Measurements from ENCODE around the gene OR3A1. TPM values are rescaled to one million over a fixed set of nuclear protein-coding genes. Genes with fewer than 3 reads are reported as not detected.
"Not testable (repeated sequence)": the region's sequence is repeated elsewhere in the genome, so short reads cannot be mapped to it uniquely, and the experiment has no call there.

The OR3A1 gene
- total RNA-seq, result under 1 TPM; 0.50 to 0.51 TPM

GRCh38 chr17:3298260-3298659 is at the start of gene OR3A1:
Gene OR3A1 (minus strand): TSS chr17:3298360. CDS start chr17:3292582, 5,778 bp downstream.
- ChIA-PET CTCF (no interaction called here), POLR2A (no interaction called here)

- CTCF ChIA-PET, POLR2A ChIA-PET: not testable (repeated sequence)
These were observed 44.6 kb upstream of the OR3A1 start for GRCh38 chr17:3342782-3343181.

DNA sequence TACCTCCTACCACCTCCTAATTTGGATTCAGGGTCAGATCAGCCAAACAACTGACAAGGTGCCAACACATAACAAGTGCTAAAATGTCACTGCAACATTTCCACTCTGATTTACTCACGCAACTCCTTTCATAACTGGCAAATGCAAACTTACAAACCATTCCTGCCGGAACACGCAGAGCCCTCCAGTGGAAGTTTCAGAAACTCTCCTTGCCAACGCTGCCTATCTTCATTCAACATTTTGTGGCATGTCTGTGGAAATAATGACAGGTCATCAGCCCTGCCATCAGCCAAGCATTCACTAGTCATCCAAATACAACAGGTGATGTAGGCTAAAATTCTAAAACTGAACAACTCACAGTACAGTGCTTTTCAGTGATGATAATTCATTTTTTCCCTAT is 37.7 kb upstream of the OR3A1 start:
- ChIA-PET CTCF (no interaction called here), POLR2A (no interaction called here)

GRCh38 chr17:3318336-3318735 is 20.2 kb upstream of the OR3A1 start:
- POLR2A ChIA-PET, result no interaction called here
- CTCF ChIA-PET, result no interaction called here

GRCh38 chr17:3316836-3317235 is 18.7 kb upstream of the OR3A1 start:
- ChIA-PET POLR2A (no interaction called here), CTCF (no interaction called here)

DNA sequence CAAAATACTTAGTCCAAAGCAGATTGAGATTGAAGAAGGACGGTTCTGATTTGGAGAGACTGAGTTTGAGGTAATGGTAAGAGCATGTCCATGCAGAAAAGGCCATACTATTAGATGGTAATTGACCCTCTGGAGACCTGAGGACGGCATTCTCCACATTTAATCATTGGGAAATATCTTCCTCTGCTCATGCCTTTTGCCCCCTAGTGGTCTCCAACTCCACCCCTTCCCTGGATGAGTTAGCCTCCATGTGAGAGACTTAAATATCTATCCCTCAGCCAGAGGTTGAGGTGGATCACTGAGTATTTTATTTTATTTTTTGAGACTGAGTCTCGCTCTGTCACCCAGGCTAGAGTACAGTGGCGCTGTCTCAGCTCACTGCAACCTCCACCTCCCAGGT is 10.4 kb upstream of the OR3A1 start:
- POLR2A ChIA-PET, result no interaction called here
- CTCF ChIA-PET, result no interaction called here

DNA sequence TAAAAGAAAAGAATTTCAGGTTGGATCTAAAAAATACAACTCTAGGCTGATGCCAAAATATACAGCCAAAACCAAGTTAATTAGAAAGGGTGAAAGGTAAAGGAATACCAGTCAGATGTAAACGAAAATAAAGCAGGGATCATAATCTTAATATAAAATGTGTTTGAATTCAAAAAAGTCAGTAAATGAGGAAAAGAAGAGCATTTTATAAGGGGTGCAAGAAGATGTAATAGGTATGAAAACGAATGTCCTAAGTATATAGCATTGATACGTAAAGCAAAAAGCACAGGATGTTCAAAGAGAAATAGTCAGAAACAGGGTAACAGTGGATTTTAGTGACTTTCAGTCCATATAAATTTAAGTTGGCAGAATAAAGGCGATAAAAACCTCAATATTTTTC is 2.5 kb downstream of the OR3A1 start:
- ChIA-PET CTCF (no interaction called here), POLR2A (no interaction called here)

DNA sequence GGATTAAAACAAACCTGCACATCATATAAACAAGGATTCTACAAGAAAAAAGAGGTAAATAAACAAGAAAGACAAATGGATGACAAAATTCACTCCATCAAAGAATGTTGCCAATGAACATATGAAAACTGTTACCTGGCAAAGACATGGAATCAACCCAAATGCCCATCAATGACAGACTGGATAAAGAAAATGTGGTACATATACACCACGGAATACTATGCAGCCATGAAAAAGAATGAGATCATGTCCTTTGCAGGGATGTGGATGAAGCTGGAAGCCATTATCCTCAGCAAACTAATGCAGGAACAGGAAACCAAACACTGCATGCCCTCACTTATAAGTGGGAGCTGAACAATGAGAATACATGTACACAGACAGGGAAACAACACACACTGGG is 4.6 kb downstream of the OR3A1 start:
- POLR2A ChIA-PET, CTCF ChIA-PET: not testable (repeated sequence)

DNA sequence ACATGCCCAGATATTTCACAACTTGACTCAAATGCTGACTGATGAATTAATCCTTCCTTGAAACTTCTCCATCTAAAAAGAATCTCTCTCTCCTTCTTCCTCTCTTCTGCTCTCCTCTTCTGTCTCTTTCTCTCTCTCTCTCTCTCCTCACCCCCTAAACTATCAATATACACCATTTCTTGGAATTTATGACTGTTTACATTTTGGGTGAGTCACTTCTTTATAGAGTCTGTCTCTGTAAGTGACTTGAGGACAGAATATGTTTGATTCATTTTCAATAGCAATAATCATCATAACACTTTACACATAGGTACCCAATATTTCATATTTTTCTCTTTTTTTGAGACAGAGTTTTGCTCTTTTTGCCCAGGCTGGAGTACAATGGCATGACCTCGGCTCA is 15.3 kb downstream of the OR3A1 start:
- ChIA-PET CTCF (no interaction called here), POLR2A (no interaction called here)

DNA sequence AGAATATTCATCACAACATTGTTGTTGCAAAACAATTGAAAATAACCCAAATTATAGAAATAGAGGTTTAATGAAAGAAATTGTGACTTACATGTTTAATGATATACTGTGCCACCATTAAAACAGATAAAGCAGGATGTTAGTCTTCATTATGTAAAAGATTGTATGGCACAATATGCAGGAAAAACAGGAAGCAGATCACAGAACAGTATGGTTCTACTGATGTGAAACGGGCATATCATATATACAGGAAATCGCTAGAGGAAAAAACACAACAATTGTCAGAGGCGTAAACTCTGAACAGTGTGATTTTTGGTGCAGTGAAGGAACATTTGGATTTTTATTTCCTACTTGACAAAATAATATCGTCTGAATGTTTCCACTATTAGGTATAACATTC is 22.0 kb downstream of the OR3A1 start:
- POLR2A ChIA-PET, result no interaction called here
- CTCF ChIA-PET, result no interaction called here

DNA sequence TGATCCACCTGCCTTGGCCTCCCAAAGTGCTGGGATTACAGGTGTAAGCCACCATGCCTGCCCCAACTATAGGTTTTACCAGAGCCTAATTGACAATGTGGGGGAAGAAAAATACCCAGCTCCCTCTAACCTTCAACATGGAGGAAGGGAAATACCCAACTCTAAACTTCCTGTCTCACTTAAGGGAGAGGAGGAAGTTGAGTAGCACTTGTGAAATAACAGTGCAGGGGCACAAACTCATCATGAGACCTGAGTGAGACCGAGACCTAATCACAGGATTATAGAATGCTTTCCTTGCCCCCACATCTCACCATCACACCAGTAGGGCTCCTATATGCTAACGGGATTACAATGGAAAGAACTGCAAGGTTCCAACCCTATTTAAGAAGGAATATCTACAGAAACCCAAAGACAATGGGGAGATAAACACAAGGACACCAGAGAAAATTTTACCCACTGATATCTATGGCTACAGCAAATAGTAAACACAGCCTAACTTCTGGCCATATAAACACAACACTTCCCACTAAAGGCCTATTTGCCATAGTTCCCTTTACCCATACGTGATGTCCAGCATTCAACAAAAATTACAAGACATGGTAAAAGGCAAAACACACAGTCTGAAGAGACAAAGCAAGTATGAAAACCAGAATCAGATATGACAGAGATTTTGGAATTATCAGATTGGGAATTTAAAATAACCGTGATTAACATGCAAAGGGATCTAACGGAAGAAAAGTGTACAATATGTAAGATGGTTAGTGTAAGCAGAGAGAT is 26.9 kb downstream of the OR3A1 start:
- ChIA-PET CTCF (no interaction called here), POLR2A (no interaction called here)

- CTCF ChIA-PET, result no interaction called here
These were observed 37.6 kb downstream of the OR3A1 start for GRCh38 chr17:3260600-3260999.

DNA sequence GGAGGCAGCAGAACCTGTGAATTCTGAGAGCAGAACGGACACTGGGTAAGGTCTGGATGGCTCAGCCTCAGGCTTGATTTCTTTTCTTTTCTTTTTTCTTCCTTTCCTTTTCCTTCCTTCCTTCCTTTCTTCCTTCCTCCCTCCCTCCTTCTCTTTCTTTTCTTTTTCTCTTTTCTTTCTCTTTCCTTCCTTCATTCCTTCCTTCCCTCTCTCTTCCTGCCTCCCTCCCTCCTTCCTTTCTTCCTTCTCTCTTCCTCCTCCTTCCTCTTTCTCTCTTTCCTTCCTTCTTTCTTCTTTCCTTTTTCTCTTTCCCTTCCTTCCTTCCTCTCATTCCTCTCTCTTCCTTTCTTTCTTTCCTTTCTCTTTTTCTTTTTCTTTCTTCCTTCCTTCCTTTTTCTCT is 38.0 kb downstream of the OR3A1 start:
- CTCF ChIA-PET, result no interaction called here

More at GRCh38 chr17:3260600-3260999, 37.6 kb downstream of the OR3A1 start:
- POLR2A ChIA-PET, result no interaction called here

DNA sequence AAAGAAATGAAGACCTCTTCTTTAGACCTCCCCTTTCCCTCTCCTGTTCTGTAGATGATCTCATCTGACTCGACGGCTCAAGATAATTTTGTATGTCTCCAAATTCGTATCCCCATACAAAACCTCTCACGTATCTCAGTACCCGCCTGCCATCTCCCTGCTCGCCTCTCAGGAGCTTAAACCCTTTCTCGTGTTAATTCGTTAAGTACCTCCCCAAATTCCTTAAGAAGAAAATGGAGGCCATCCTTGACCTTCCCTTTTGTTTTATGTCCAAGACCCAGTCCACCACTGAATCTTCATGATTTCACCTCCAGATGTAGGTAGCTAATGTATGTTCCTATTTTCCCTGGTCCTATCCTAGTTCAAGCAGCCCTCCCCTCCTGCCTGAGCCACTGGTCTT is 41.6 kb downstream of the OR3A1 start:
- ChIA-PET CTCF (no interaction called here), POLR2A (no interaction called here)

More for the DNA sequence above, 38.0 kb downstream of the OR3A1 start:
- POLR2A ChIA-PET, result no interaction called here

DNA sequence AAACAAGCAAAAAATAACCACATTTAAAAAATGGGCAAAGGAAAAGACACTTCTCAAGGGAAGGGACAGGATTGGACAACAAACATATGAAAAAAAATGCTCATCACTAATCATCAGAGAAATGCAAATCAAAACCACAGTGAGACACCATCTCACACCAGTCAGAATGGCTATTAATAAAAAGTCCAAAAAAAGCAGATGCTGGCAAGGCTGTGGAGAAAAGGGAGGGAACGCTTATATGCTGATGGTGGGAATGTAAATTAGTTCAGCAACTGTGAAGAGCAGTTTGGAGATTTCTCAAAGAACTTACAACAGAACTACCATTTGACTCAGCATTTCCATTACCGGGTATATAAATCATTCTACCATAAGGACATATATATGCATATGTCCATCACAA is 49.1 kb downstream of the OR3A1 start:
- CTCF ChIA-PET, POLR2A ChIA-PET: not testable (repeated sequence)

GRCh38 chr17:3244841-3245240 is 53.3 kb downstream of the OR3A1 start:
- CTCF ChIA-PET, POLR2A ChIA-PET: not testable (repeated sequence)

DNA sequence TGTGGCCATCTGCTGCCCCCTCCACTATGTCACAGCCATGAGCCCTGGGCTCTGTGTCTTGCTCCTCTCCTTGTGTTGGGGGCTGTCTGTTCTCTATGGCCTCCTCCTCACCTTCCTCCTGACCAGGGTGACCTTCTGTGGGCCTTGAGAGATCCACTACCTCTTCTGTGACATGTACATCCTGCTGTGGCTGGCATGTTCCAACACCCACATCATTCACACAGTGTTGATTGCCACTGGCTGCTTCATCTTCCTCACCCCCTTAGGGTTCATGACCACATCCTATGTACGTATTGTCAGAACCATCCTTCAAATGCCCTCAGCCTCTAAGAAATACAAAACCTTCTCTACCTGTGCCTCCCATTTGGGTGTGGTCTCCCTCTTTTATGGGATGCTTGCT is 57.1 kb downstream of the OR3A1 start:
- POLR2A ChIA-PET, CTCF ChIA-PET: not testable (repeated sequence)

Other genes with a start within 250 kb of the OR3A1 start
- not detected for gene OR1D5, start 234.8 kb downstream of the OR3A1 start, total RNA-seq
- not detected for gene OR1D2, start 193.9 kb downstream of the OR3A1 start, total RNA-seq
- not detected for gene OR1G1, start 170.8 kb downstream of the OR3A1 start, total RNA-seq
- not detected for gene OR1A2, start 100.8 kb downstream of the OR3A1 start, total RNA-seq
- not detected for gene OR1A1, start 90.7 kb downstream of the OR3A1 start, total RNA-seq
- 1 to 10 TPM; 5.3 to 5.6 TPM for gene OR3A2, start 87.9 kb upstream of the OR3A1 start, total RNA-seq
- not detected for gene OR1E1, start 100.0 kb upstream of the OR3A1 start, total RNA-seq
- not detected for gene OR3A3, start 113.0 kb upstream of the OR3A1 start, total RNA-seq
- not detected for gene OR1E2, start 135.5 kb upstream of the OR3A1 start, total RNA-seq
- under 1 TPM in 1 of 2 experiments, not detected in 1; 0.36 TPM for gene SPATA22, start 173.5 kb upstream of the OR3A1 start, total RNA-seq
- gene ASPA, start 177.6 kb upstream of the OR3A1 start, total RNA-seq, result not detected

All from activated CD8-positive, alpha-beta memory T cell treated with anti-CD3 and anti-CD28 coated beads for 36 hours (primary cell).